DMS53 treated with DMSO at 0.1 percent for 48 hours (cell line): Measurements from ENCODE around the gene TCAP.
A peak's percentile ranks its signal among the peaks of the same experiment; 100 is the strongest.
"Not testable (repeated sequence)": the region's sequence is repeated elsewhere in the genome, so short reads cannot be mapped to it uniquely, and the experiment has no call there.

Experiments
- DNase-seq: peaks from one replicate; lab custom pipeline; 2025; ENCODE audit not compliant: unreplicated experiment; lab: John Stamatoyannopoulos, UW

Gene TCAP

DNA sequence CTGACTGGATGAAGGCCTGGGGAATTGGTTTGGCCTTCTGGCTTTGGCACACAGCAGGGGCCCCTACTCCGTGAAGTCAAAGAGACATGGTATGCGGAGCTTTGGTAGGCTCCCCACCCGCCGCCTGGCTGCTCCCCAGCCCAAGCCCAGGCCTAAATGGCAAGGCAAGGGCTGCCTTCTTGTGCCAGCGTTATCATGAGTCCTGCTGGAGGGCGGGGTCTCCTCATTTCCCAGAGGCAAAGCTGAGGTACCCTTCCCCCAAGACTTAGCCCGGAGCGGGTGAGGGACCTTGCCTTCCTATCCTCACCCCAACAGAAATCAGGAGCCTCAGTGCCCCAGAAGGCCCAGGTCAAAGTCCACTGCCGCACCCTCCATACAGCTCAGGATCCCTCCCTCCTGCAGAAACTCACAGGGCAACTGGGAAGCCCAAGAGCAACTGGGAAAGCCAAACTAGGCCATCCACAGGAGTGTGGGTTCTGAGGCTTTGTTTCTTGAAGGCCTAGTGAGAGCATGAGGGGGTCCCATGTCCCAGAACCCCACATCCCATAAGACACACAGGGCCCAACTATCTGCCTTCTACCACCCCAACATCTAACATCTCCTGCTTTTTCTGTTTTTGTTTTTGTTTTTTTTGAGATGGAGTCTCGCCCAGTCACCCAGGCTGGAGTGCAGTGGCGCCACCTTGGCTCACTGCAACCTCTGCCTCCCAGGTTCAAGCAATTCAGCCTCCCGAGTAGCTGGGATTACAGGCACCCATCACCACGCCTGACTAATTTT, 13.4 kb downstream of the TCAP start:
- no peak for DNase-seq

DNA sequence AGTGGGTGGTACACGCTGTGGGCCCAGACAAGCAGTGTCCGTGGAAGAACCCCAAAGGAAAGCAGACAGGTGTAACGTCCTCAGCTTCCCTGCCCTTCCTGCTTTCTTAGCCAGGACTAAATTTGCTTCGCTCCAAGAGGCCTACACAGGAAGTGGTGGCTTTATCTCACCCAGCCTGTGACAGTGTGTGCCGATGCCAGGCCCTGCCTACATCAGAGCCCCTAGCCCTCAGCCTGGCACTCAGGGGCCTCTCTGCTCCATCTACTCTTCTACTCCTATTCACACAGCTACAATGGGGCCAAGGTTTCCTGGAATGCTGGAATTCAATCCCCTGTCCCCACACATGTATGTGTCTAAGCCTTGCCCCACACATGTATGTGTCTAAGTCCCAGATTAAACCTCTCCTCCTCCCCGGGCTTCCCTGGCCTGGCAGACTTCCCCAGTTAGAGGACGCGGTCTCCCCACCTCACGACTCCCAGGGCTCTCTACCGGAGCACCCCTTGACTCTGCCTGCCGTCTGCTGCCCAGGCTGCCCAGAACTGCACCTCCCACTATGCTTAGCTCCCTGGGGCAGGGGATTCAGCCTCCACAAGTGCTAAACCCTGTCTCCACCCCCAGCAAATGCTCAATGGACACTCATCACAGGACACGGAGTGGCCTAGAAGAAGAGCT, 14.5 kb downstream of the TCAP start:
- no peak for DNase-seq

DNA sequence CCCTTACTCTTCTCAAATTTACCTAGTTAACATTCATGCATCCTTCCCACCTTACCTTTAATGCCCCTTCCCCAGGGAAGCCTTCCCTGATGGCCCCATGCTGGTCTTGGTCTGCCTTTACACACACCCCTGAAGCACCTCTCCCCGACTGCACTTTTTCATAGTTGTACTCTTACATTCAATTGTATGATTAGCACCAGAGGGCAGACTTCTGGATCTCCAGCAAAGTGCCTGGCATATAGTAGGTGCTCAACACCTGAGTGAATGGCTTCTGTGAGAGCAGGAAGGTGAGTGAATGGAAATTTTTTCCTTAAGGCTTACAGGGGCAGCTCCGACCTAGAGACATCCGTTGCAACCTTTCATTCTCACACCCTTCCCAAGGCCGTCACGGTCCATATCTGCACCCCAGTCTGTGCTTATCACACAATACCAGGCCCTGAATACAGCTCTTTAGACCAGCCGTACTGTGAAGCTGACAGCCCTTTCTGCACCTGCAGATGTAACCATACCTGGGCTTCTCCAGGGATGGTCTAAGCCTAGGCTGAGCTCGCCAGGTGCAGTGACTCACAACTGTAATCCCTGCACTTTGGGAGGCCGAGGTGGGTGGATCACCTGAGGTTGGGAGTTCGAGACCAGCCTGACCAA, 18.3 kb downstream of the TCAP start:
- DNase-seq, result no peak

DNA sequence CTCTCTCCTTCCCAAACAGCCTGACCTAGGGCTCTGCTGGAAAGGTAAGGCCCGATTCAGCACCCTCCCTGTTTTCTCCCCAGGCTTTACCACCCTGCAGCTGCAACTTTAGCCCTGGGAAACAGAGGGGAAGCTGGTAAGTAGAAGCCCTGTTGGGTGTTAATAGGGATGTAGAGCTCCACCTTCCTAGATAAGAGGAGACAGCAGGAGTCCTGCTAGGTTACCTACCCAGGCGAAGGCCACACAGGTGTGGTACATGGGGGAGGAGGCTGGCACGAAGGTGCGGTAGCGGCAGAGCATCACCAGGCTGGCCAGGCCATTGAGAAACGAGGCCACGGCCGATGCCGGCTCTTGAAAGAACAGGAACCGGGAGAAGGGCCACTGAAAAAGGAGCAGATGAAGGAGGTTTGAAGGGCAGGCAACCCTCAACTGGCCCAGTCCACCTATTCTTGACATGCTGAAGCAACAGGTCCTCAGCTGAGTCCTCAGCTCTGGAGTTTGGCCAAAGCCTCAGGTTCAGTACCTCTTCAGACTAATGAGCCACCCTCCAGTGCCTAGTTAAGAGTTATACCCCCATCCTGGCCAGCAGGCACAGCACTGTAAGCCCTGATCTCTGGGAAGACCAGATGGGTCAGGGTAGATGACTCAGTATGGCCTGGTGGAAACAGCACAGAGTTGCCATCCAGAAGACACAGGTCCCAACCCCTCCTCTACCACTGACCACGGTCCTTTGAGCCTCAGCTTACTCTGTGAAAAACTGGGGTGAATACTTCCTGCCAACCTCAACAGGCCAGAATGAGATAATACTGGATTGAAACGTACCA, 19.4 kb downstream of the TCAP start:
- no peak for DNase-seq

DNA sequence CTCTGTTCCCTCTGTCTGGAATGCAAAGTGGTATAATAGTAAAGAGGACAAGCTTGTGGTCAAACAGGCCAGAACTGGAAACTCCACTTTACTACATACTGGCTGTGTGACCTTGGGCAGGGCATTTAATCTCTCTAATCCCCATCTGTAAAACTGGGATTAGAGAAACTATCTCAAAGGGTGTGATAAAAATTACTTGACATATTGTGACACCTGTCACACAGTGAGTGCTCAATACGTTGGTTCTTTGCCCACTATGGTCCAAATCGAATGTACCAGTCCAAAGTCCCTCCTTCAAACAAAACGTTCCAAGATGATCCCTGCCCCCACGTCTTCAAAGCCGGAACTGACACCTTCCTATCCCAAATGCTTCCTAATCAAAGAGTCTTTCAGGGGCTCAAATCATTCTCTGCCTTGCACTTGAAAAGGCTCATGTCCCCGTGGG, 22.0 kb downstream of the TCAP start:
- peak; percentile 14 for DNase-seq

DNA sequence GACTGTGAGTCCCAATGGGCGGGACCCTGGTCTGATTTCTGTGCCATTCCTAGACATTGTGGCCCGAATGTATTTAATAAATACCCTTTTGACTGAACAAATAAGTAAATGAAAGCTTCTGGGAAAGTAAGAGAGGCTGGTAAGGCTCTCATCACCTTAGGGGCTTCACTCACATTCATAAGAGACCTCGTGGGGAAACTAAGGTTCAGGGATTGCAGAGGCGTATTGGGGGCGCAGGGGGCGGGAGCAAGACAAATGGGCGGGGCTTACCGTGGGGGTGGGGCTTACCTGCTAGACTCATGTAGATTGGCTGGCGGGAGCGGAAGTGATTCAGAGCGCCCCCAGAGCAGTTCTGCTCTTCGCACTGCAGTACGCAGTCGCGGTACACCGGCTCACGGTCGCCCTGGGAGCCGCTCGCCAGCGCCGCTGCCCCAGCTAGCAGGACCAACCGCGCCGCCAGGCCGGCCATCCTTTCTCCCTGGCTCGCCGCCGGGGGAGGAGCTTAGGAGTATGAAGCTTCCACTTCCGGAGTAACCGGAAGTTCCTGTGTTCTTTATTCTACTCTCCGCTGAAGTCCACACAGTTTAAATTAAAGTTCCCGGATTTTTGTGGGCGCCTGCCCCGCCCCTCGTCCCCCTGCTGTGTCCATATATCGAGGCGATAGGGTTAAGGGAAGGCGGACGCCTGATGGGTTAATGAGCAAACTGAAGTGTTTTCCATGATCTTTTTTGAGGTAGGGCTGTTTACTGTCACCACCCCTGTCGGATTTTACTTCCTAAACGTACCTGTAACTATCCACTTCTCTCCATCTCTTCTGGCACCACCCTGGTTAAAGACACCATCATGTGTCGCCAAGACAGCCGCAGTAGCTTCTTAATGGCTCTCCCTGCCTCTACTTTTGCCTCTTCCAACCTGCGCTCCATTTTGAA, 22.7 kb downstream of the TCAP start, which contains the start of gene PGAP3:
Gene PGAP3, minus strand, starts transcription at position 512 of the 929 bp plus-strand sequence. Its CDS starts 43 bp downstream, at position 469.
- DNase-seq, result peak; percentile 94

DNA sequence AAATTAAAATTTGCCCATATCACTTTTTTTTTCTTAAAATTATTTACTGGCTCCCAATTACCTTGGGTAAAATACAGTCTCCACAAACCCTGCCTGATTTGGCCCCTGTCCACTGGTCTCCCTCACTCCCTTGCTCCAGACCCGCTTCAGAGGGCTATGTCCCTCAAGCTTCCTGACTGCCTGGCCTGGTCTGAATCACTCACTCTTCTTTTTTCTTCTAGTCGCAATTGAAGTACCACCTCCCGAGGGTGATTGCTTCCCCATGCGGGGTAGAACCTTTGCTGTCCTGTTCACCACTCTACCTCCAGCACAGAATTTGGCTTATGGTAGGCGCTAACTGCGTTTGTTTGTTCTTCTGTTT, 23.3 kb downstream of the TCAP start:
- no peak for DNase-seq

DNA sequence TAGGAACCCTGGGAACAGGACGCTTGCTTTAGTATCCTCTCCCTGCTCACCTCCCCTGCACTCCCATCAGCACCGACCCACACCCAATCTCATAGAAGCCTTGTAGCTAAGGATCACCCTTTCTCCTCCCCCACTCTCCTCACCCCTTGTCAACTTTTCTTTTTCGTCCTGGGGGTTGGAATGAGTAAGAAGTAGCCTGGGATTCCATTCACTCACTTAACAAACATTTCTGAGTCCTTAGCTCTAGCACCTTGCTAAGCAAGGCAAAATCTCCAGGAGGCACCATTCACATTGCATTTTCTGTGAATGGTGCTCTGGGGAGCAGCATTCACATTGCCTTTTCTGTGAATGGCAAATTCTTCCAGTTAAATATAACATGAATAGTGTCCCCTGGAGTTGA, 23.8 kb downstream of the TCAP start:
- no peak for DNase-seq

DNA sequence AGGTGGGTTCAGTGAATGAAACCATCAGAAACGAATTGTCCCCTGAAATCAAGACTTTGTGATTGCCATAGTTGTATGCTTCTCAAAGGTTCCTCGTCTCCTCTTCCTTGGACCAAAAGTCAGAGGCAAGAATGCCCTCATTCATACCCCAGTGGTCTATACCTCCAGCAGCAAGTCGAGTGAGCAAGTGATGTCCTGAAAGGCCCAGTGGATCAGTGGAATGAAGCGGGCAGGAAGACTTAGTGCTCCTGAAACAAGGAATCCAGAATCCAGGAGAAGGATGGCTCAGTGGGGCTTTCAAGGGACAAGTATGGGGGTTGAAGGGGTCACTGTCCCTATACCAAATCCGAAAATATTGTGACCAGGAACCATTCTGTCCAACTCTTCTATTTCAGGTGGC, 29.4 kb downstream of the TCAP start:
- no peak for DNase-seq

DNA sequence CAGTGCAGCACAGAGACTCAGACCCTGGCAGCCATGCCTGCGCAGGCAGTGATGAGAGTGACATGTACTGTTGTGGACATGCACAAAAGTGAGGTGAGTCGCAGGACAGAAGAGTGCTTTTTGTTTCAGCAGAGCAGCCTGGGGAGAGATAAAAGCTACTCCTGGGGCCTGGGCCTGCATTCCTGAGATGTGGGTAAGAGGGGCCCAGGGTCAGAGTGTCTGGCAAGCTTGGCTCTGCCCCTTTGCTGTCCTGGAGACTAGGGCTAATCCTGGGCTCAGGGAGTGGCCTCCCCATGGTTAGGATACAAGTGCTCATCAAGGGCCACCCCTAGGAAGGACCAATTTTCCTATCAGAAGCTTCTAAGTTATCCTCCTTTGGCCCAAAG, 29.9 kb downstream of the TCAP start:
- no peak for DNase-seq

DNA sequence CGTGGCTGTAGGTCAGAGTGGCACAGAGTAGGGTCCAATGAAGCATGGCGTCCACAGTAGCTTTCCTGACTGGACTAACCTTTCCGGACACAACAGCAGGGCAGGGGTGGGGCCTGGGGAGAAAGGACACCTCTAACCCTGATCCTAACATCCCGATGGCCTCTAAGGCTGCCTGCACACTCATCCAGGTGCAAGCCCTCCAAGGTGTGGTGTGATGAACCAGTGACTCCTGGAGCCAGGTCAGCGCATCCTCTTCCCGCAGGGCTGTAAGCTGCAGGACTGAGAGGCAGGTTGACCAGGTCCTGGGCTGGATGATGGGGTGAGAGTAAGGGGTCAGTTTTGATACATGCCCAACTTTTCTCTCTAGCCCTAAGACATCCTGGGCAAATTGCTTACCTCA, 31.6 kb downstream of the TCAP start:
- no peak for DNase-seq

DNA sequence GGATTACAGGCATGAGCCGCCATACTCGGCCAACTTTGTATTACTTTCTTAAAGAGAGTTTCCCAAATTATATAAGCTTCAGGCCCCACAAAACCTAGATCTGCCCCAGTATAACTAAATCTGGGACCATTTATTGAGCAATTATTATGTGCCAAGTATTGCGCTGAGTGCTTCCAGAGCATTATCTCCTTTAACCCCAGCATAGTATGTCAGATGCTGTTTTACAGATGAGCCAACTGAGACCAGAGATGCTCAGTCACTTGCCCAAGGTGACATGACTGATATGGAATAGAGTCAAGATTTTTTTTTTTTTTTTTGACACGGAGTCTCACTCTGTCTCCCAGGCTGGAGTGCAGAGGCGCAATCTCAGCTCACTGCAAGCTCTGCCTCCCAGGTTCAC, 32.8 kb downstream of the TCAP start:
- DNase-seq, result no peak

DNA sequence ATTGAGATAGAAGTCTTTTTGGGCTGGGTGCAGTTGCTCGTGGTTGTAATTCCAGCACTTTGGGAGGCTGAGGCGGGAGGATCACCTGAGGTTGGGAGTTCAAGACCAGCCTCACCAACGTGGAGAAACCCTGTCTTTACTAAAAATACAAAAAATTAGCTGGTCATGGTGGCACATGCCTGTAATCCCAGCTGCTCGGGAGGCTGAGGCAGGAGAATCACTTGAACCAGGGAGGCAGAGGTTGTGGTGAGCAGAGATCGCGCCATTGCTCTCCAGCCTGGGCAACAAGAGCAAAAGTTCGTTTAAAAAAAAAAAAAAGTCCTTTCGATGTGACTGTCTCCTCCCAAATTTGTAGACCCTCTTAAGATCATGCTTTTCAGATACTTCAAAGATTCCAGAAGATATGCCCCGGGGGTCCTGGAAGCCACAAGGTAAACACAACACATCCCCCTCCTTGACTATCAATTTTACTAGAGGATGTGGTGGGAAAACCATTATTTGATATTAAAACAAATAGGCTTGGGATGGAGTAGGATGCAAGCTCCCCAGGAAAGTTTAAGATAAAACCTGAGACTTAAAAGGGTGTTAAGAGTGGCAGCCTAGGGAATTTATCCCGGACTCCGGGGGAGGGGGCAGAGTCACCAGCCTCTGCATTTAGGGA, 34.1 kb downstream of the TCAP start:
- not testable (repeated sequence) for DNase-seq

DNA sequence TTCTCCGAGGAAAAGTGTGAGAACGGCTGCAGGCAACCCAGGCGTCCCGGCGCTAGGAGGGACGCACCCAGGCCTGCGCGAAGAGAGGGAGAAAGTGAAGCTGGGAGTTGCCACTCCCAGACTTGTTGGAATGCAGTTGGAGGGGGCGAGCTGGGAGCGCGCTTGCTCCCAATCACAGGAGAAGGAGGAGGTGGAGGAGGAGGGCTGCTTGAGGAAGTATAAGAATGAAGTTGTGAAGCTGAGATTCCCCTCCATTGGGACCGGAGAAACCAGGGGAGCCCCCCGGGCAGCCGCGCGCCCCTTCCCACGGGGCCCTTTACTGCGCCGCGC, 34.6 kb downstream of the TCAP start, which contains the start of gene ERBB2:
Gene ERBB2, plus strand, starts transcription at position 247 of the 330 bp plus-strand sequence. CDS start 175 bp downstream, outside the sequence.
- no peak for DNase-seq

DNA sequence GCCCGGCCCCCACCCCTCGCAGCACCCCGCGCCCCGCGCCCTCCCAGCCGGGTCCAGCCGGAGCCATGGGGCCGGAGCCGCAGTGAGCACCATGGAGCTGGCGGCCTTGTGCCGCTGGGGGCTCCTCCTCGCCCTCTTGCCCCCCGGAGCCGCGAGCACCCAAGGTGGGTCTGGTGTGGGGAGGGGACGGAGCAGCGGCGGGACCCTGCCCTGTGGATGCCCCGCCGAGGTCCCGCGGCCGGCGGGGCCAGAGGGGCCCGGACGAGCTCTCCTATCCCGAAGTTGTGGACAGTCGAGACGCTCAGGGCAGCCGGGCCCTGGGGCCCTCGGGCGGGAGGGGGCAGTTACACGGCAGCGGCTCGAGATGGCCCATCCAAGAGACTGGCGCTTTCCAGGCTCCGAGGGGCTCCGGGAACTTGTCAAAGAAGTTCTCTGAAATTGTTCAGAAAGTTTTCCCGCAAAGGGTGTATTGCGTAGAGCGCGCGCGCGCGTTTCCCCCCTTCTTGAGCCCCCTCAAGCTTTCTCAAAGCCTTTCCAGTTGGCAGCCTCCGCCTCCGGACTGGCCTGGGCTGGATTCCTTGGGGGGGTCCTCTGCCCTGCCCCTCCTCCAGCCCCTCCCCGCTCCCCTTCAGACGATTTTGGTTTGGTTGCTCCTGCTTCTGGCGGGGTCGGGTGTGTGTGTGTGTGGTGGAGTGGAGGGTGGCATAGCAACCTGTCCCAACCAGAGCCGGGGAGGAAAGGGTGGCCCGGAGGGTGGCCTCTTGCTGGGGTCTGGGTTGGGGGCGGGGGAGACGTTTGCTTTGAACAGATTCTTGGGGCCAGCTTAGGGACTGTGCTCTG, 35.2 kb downstream of the TCAP start:
- no peak for DNase-seq

DNA sequence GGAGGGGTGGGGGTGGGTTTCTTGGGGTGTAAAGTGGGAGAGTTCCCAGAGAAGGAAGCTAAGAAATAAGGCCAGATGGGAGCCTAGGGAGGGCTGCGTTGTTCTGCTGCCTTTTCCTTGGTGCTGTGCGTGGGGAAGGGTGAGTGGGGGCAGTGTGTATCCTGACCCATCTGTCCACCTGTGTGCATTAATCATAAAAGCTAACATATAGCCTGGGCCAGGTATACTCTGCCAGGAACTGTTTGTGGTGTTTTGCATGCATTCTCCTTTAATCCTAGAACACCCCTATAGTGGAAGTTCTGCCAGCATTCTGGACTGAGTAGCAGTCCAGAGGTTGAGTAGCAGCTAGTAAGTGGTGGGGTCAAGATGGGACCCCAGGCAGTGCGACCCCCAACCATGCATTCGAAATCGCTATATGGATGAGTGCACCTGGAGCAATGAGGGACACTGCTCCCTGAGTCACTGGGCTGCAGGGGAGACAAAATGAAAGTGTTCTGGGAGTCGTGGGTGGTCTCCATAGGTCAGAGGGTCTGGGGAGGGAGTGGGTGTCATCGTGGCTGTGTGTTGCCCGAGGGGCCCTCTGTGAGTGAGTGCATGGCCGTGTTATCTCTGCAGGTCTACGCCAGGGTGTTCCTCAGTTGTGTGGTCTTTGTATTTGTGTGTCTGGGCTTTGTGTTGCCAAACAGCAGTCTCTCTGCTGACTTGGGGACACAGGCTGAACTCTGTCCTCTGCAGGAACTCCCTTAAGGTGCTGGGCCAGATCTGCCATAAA, 36.0 kb downstream of the TCAP start:
- no peak for DNase-seq

DNA sequence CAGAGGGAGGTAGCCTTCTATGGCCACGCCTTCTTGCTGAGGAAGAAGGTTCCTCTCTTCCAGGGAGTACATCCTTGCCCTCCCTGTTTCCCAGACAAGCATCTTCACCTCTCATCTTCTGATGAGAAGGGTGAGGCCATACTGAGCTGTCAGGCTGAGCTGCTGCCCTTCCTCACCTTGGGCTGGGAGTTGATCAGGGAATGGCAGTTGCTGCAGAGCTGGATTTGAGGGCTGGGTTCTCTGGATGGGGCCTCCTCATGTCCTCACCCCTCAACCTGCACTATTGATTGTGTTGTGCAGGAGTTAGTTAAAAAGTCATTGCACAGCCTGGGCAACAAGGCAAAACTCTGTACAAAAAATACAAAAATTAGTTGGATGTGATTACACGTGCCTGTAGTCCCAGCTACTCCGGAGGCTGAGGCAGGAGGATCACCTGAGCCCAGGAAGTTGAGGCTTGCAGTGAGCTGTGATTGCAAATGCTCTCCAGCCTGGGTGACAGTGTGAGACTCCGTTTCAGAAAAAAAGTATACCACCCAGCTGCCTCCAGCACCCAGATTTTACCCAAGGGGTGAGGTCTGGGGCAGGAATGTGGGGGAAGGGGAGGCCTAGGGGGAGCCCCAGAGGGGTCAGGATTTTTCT, 36.8 kb downstream of the TCAP start:
- DNase-seq, result no peak
